HuH-7 (cell line): ENCODE measurements around the gene AHRR.
A peak's percentile ranks its signal among the peaks of the same experiment; 100 is the strongest.
"Not testable (repeated sequence)": the region's sequence is repeated elsewhere in the genome, so short reads cannot be mapped to it uniquely, and the experiment has no call there.

Source experiments
- DNase-seq: peaks from one replicate; pipeline ENCODE4 v3.0.0; 2011; ENCODE audit warnings: low spot score

Gene AHRR

GRCh38 chr5:395921-396530 is 74.5 kb downstream of the AHRR start:
- no peak for DNase-seq

DNA sequence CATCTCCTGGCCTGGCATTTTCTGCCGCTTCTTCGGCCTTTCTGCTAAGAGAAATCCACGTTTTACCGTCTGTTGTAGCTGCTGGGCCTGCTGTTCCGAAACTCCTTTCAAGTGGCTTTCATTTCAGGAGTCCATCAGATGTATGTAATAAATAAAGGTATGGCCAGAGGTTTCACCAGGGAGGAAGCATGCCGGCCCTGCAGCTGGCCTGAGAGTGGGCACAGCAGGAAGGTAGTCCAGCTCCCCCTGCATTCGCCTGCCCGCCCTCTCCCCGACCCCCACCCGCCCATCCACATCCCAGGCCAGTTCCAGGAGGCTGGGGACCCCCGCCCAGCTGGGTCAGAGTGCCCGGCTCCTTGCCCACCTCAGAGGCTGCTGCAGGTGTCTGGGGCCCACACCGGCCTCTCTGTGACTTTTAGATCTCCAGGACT is 75.0 kb downstream of the AHRR start:
- DNase-seq: no peak

DNA sequence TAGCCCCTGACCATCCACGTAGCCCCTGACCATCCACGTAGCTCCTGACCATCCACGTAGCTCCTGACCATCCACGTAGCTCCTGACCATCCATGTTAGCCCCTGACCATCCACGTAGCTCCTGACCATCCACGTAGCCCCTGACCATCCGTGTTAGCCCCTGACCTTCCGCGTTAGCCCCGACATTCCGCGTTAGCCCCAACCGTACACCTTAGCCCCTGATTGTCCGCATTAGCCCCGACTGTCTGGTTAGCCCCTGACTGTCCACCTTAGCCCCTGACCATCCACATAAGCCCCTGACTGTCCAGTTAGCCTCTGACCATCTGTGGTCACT is 76.6 kb downstream of the AHRR start:
- not testable (repeated sequence) for DNase-seq

DNA sequence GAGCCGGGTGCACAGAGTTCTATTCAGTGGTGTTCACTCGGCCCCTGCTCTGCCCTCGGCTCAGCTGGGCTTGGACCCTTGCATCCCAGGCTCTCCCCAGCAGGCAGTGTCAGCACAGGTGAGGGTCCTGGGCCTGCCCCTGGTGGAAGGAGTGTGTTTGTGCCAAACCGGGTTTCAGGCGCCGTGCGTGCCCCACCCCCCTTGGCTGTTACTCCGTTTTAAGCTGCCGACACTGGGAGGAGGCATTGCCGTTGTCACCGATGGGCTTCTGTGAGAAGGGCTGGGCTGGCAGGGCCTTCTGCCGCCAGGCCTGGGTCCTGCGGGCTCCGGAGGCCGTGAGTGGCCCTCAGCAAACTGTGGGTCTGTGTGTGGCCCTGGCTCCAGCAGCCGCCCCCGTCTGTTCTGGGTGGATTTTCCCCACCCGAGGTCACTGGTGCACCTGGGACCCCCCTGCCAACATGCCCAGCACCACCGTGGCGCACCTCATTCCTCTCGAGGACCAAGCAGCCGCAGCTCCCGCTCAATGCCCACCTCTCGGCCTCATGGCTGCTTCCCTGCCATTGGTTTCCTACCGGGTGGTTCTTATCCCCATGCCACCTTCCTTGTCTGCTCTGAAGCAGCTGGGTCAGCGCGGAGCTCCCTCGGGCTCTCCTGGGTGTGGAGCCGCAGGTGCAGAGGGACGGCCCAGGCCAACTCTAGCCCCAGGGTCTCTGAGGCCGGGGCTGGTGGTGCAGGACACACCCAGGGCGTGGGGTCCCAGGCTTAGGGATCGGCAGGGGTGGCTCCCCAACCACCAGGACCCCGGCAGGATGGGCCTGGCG is 77.2 kb downstream of the AHRR start:
- no peak for DNase-seq

GRCh38 chr5:399296-400281 is 78.1 kb downstream of the AHRR start:
- no peak for DNase-seq

- DNase-seq: no peak
These were observed 79.0 kb downstream of the AHRR start for GRCh38 chr5:400282-401145.

- no peak for DNase-seq
These were observed 79.9 kb downstream of the AHRR start for GRCh38 chr5:401146-402034.

- DNase-seq: not testable (repeated sequence)
These were observed 80.7 kb downstream of the AHRR start for GRCh38 chr5:402219-402614.

DNA sequence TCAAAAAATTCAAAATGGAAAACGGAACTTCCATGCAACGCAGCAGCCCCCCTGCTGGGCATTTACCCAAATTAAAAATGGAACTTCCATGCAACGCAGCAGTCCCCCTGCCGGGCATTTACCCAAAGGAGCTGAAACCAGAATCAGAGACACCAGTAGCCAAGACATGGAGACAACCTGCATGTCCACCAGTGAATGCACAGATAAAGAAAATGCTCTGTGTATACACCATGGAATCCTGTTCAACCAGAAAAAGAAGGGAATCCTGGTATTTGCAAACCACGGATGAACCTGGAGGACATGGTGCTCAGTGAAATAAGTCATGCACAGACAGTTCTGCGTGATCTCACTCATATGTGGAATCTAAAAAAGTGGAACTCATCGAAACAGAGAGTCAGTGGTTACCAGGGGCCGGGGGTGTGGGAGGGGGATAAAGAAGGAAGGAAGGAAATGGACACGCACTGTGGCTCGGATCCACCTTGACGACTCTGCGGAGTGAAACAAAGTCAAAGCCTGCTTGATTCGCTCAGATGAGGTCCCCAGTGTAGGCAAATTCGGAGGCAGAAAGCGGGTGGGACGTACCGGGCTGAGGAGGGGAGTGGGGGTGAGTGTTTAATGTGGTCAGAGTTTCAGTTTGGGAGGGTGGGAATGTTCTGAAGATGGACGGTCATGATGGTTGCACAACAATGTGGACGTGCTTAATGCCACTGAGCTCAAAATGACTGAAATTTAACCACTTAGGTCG is 81.3 kb downstream of the AHRR start:
- DNase-seq: no peak

DNA sequence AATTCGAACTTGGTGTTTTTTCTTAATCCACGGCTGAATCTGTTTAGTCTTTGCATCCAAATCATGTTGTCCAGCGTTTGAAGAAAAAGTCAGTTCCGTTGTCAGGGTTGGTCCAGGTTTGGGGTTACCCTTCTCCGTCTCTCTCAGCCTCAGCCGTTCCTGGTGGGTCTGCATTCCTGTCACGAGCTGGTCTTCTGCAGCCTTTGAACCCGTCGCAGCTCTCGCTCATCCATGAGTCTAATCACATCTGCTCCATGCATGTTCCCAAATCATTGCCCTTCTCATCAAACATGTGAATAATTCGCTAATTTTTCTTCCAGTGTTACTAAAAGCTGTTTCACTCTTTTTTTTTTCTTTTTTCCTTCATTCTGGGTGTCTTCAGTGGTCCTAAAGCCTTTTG is 82.5 kb downstream of the AHRR start:
- DNase-seq: no peak

DNA sequence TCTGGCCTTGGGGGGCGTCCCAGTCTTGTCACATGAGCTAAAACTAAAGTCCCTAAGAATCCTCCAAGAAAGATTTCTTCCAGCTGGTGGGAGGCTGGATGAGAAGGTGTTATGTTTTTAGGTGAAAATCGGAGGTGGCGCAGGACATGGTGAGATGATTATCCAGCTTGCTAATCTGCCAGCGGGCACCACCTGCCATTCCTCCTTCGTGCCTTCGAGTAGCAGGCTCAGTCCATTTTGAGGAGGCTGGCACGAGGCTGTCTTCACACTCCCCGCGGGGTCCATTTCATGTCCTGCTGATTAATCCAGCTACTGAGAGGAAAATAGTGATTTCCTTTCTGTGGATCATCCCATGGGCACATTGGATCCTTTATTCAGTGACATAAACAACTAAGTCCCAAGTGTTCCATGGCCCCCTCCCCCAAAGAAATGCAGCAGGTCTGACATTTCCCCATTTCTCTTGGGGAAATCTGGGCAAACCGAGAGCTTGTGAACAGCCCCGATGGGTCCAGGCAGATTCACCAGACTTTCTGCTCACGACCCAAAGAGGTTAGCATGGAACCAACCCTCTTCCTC is 83.2 kb downstream of the AHRR start:
- DNase-seq: no peak

DNA sequence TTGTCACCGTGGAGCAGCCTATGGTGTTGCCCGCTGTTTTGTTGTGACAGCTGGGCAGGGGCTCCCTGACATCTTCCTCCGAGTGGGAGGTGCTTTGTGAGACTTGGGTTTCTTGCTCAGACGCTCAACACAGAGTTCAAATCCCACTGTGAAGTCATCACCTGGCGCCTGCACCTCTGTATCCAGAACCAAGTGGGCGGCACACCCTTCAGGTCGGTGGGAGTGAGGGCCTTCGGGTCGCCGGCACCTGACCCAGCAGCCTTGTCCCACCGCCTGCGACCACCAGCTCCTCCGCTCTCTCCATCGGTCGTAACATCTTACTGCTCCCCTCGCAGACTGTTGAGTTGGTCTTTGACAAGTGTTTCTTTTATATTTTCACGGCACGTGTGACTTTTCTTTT is 83.9 kb downstream of the AHRR start:
- no peak for DNase-seq

DNA sequence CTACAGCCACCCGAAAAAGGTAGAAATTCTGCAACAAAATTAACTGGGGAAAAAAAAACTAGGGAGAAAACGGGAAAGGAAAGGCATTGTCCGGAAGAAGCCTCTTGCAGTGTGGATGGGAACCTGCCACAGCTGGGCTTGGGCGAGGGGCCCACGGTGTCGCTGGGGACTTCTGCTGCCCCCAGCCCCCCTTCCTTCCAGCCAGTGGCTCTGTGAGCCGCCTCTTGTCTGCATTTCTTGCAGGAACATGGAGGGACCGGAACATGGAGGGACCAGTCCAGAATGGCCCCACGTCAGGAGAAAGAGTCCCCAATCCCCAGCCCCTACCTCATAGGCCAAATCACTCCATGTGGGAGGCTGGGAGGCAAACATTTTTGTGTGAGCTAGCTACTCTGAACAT is 84.5 kb downstream of the AHRR start:
- DNase-seq: no peak

- DNase-seq: no peak
These were observed 85.5 kb downstream of the AHRR start for GRCh38 chr5:407051-407450.

DNA sequence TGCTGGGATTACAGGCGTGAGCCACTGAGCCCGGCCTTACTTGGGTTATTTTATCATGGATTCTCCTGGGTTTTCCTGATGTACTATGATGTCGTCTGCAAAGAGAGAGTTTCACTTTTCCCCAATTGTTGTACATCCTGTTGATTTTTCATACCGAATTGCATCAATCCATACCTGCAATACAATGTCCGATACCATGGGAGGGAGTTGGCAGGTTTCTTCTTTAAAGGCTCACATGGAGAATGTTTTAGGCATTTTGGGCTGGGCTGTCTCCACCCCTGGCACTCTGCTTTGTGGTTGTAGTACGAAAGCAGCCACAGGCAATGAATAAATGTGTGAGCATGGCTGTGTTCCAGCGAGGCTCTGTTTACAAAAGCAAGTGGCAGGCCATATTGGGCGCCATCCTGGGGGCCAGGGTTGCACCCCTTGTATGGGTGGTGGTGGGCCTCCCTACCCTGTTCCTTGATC is 86.3 kb downstream of the AHRR start:
- no peak for DNase-seq

DNA sequence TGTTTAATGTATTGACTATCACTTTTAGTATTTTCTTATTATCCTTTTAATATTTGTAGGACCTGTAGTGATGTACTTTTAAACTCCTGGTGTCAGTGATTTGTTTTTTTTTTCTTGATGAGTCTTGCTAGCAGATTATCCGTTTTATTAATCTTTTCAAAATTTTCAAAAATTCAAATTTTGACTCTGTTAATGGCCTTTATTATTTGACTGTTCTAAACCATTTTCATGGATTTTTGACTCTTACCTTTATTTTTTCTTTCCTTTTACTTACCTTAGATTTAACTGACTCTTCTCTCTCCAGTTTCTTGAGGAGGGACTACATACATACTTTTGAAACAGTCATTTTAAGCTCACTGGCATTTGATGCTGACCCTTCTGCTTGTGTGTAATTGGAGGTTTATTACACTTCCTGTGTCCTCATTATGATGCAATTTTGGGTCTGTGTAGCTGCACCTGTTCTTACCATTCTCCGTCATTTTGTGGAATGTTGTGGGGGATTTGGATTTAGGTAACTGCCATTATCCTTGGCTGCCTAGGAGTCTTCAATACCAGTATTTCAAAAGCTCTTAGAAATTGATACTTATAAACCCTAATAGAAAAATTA is 89.5 kb downstream of the AHRR start:
- DNase-seq: no peak

DNA sequence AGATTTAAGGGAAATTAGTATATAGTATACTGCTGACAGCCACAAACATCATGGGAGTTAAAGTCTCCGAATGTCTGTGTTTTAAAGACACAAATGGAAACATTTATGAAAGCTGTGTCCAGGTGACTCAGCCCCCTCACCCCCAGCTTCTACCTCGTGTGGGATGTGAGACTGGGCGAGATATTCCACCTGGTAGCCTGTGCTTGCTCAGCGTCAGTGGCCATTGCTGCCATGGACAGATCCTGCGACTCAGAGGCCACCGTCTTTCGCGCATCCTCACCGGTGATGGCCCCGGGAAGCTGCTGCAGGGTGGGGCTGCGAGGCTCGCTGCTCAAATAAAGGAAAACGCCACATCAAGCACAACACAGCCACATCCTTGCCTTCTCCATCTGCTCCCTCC is 90.2 kb downstream of the AHRR start:
- no peak for DNase-seq

- peak; percentile 79 for DNase-seq
These were observed 93.7 kb downstream of the AHRR start for GRCh38 chr5:414991-415927.
